GM21515 (cell line): ENCODE data around the gene ARHGAP10.
"Not testable (repeated sequence)": the region's sequence is repeated elsewhere in the genome, so short reads cannot be mapped to it uniquely, and the experiment has no call there.

Source experiments
- ATAC-seq: cut with Tn5 transposase; IDR thresholded peaks from one replicate; pipeline ENCODE4 v1.9.1; 2021; ENCODE audit not compliant: unreplicated experiment

Gene ARHGAP10

GRCh38 chr4:148078061-148078460, 346.2 kb downstream of the ARHGAP10 start:
- no peak for ATAC-seq

DNA sequence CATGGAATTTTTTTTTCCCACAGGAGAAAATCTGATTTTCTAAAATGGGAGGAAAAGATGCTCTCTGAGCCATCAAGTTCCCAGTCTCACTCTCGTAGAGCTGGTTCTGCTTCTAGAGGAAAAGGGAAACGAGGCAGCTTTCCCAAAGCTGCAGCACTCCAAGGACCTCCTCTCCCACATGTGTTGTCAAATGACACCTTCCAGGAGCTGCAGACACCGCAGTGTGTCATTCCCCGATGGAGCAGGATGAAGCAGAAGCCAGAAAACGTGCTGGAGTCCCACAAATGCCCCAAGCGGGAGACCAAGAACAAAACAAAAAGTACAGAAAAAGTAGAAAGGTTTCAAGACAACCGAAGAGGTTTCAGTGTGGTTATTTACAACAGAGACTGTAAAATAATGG, 348.1 kb downstream of the ARHGAP10 start:
- no peak for ATAC-seq

DNA sequence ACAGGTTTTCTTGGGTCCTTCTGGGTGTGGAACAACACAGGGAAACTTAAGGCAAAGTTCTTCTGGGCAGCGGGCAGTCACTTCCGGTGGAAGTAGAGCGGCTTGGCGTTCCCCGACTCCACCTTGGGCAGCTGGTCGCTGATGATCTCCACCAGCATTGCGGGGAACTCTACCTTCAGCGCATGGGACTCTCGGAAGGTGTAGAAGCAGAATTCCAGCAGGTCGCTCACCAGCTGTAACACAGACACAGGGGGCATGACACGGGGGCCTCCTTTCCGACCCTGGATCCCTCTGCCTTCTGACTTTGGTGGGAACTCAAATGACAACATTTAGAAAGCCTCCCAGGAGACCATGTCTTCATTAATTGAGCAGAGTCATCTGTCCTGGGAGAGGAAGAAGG, 349.4 kb downstream of the ARHGAP10 start:
- ATAC-seq = no peak

DNA sequence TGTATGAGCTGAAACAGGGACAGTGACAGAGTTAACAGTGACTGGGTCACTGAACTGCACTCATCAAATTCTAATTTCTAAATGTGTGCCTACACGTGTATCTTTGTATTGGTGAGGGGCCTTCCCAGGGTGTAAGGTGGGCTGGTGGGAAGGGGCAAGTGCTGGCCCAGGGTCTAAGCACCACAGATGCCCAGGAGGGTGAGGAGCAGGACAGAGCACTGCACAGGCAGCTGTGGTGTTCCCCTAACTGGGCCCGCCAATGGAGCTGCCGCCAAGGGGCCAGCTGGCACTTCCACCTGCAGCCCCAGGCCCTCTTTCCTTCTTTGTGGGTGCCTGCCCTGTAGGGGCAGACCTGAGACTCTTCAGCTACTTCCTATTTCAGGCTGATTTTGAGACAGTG, 349.9 kb downstream of the ARHGAP10 start:
- no peak for ATAC-seq

DNA sequence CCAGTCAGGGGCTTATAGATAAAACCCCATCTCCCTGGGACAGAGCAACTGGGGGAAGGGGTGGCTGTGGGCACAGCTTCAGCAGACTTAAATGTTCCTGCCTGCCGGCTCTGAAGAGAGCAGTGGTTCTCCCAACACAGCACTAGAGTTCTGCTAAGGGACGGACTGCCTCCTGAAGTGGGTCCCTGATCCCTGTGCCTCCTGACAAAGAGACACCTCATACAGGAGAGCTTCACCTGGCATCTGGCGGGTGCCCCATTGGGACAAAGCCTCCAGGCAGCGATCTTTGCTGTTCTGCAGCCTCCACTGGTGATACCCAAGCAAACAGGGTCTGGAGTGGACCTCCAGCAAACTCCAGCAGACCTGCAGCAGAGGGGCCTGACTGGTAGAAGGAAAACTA, 351.2 kb downstream of the ARHGAP10 start:
- ATAC-seq = not testable (repeated sequence)

DNA sequence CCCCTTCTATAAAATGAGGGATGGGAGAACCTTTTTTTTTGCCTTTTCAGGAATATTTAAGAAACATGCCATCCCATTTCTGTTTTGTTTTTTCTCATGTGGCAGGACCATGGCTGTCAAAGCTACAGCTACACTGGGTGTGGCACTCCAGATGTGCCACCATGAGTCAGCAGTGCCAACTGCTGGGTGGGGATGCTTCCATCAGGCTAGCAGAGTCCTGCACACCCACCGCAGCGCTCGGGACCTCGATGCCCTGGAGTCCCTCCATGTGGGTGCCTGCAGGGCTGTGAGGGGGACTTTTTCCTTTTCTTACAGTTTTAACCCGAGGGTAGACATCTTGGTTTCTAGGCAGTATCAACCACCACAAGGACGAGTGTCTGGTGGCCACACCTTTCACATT, 357.7 kb downstream of the ARHGAP10 start:
- ATAC-seq = no peak

DNA sequence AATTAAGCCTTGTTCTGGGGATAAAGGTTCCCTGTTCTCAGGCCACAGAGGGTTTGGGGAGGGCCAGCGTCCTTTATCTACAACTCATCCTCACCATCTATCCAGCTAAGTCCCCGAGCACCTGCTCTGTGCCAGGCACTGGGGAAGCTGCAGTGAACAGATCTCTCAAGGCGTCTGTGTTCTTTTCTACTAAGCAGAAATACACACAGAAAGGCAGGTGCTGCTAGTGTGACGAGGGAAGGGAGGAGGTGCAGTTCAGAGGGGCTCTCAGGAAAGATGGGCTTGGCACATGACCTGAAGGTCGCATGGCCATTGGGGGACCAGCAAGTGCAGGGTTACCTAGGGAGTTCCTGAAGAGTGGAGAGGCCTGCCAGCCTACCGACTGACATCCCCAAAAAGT, 358.1 kb downstream of the ARHGAP10 start:
- no peak for ATAC-seq

- no peak for ATAC-seq
Measured at GRCh38 chr4:148090503-148091476, 358.9 kb downstream of the ARHGAP10 start.

DNA sequence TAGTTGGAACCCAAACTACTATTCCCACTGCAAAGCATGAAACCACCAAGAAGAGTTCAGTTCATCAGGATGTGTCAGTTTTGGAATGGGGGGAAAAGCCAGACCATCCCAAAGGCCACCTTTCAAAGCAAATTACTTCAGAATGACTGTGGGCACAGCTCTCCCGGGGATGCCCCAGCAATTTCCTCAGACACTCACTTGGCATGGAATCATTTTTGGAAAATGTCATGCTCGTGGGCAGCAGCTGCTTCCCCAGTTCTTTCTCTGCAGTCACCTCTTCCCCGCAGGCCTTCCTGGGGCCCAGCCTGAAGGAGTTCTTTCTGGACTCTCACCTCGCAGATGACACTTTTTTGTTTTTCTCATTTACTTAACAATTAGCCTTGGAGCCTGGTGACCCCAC, 360.0 kb downstream of the ARHGAP10 start:
- ATAC-seq = no peak

DNA sequence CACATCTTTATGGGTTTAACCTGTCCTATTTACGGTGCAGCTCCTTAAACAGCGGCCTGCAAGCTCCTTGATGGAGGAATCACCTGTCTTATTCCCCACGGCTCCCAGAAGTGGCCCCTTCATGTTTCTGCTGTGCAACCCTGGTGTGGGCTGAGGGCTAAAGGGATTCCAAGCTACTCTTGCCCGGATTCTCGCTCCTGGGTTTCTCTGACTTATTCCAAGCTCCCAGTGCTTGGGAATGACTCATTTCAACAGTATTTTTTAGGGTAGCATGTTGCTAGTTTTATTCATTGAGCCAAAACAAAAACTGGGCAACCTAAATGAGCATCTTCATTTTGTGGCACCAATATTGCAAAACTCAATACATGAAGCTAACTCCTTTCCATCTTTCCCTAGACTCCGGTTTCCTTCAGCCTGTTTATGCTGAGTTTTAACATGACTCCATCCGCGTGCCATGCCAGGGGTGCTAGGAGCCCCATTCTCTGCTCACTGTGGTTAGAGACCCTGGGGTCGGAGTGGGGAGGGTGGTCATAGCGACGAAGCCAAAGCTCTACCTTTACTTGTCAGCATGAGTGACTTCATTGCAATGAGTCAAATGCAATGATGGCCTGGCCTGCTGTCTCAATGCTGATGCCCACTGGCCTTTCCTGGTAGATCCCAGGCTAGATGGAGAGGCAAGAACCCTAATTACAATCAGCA, 360.6 kb downstream of the ARHGAP10 start:
- ATAC-seq = no peak

GRCh38 chr4:148093065-148093464, 361.2 kb downstream of the ARHGAP10 start:
- ATAC-seq = no peak

GRCh38 chr4:148094149-148094548, 362.3 kb downstream of the ARHGAP10 start:
- no peak for ATAC-seq

- ATAC-seq = no peak
Measured at GRCh38 chr4:148095346-148095923, 363.5 kb downstream of the ARHGAP10 start.

GRCh38 chr4:148097801-148098200, 365.9 kb downstream of the ARHGAP10 start:
- ATAC-seq = no peak

DNA sequence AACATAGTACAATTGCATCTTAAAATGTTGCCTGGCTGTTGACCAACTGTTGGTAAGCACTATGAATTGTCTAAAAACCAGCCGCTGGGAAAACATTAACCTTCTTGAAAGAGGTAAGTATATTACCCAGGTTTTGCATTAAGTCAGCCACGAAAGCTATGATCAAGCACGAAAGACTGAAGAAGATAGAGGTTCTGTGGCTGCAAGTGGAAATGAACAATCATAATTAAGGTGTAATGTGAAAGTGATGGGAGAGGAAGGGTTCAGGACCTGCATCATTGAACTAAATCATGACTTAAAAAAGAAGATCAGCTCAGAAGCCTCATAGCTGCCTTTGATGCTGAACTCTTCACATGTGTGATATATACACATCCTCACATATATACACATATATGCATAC, 369.3 kb downstream of the ARHGAP10 start:
- ATAC-seq = no peak

DNA sequence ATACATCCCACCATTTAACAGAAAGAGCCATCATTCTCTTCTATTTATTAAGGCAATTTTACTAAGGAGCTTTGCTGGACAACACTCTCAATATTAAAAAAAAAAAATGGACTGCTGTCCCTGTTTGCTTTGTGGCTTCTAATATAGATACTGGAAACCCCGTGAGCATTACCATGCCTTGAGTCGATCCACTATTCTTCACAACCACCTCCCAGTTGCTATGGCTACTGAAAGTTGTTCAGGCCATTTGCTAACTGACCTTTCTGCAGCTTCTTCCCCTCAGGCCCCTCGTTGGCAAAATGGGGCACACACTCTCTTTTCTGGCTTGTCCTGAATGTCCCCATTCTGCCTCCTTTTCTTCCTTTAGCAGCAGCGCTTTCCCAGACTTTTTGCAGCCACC, 369.9 kb downstream of the ARHGAP10 start:
- no peak for ATAC-seq

DNA sequence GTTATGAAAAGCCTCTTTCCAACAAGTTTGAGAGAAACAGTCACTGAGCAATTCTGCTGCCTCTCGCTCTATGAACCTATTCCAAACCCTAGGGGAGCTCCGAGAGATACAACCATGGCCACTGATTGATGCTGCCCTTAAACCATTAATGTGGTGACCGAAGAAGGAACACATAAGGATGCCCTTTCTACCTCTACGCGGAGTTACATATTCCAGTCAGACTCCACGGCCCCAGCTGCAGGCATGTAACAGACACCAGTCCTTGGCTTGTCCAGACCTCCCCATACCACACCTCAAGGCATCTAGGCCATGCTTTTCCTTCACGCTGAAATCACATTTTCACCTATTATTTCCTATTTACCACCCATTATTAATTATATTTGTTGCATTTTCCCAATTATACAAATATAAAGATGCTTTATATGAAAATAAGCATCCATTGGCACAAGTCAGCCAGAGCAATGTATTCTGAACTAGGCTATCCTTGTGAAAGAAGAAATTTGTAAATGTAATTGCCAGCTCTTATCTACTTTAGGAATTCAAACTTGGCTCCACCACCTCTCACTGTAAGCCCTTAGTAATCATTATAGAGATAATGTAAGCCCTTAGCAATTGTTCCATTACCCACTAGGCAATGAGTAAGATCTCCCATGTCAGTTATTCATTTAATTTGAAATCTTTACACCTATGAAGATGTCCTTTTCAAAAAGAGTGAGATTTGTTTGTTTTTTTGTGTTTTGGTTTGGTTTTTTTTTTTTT, 371.9 kb downstream of the ARHGAP10 start:
- no peak for ATAC-seq

DNA sequence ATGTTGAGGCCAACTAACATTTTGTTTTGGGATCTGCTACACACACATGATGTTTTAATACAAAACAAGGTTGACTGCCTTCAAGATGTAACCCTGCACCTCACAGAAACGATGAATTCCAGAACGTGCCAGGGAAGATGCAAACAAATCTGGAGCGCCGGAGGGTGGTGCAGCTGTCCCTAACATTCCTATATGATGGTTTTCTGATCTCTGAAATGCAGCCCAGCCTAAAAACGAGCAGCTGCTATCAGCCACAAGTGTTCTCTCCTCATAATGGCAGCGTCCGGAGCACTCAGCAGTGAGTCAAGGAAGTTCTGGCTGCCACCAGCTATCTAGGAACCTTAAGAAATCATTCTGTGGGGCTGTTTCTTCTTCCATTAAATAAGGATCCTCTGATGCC, 376.9 kb downstream of the ARHGAP10 start:
- no peak for ATAC-seq

- ATAC-seq = no peak
Measured at GRCh38 chr4:148109216-148109615, 377.3 kb downstream of the ARHGAP10 start.

- no peak for ATAC-seq
Measured at GRCh38 chr4:148110169-148110568, 378.3 kb downstream of the ARHGAP10 start.
